ENCODE measurements around the gene ARCN1.
A peak's percentile ranks its signal among the peaks of the same experiment; 100 is the strongest.
"Not testable (repeated sequence)": the region's sequence is repeated elsewhere in the genome, so short reads cannot be mapped to it uniquely, and the experiment has no call there.

ARCN1 gene

GRCh38 chr11:118605116-118605867, 33.1 kb downstream of the ARCN1 start:
- DNase-seq (ENCODE audit: low read depth in 1 of 2, low spot score in 1 of 2) = no peak

GRCh38 chr11:118606157-118606843, 34.1 kb downstream of the ARCN1 start:
- no peak for DNase-seq (ENCODE audit: low read depth in 1 of 2, low spot score in 1 of 2)

DNA sequence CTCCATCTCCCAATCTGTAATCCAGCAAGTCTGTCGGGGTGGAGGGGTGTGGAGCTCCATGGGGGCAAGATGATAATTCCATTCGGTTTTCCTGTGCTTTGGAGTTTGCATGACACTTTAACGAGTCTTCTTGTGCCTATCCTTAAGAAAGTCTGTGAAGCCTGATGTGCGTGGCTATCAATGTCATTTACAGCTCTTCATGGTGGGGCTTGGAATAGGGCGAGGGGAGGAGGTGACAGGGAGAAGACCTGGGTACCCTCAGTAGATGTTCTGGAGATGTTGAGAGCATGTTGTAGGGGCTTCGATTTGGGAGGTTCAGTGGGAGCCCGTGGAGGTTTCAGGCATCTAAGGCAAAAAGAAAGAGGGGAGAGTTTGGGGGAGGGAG, 34.6 kb downstream of the ARCN1 start:
- DNase-seq (ENCODE audit: low read depth in 1 of 2, low spot score in 1 of 2) = no peak

DNA sequence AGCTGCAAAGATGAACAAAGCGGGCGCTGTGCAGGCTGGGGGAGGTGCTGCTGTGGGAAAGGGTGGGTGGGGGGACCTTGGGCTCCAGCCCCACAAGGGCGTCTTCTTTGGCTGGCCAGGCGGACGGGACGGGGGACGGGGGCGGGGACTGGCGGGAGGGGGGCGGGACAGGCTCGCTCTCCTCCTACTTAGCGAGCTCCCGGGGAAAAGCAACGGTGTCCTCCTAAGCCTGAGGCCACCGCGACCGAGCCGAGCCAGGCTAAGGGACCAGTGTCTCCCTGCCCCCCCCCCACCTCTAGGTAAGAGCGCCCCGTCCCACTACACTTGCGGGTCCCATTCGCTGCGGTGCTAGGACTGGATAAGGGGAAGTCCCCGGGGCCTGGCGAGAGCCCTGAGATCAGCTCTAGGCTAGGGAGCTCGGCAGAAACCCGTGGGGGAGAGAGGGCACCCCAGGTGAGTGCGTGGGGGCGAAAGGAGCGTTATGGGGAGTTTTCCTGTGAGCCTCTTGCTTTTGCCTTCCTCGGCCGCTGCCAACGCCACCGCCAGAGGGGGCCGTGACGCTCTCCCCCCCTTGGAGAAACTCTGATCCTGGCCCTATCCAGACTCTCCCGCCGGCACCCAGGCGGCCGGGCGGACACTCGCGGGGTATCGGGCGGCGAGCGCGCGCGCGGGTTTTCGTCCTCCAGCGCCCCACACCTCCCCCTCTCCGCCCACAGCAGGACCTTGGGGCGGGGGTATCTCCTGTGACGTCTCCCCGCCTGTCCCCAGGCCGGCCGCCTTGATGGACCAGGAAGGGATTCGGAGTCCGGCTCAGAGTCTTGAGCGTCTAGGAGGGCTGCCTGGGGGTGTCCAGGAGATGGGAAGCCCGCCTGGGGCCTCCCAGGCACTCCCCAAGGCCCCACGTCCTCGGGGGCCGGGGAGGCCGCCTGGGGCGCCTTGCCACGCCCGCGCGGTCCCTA, 35.5 kb downstream of the ARCN1 start, which contains the start of gene PHLDB1:
TSS of gene PHLDB1 (plus strand) at position 215 of the 959 bp plus-strand sequence. CDS start 6,222 bp downstream, outside the sequence.
- DNase-seq (ENCODE audit: low read depth in 1 of 2, low spot score in 1 of 2) = peak in 1 of 2 donors; percentile 16

DNA sequence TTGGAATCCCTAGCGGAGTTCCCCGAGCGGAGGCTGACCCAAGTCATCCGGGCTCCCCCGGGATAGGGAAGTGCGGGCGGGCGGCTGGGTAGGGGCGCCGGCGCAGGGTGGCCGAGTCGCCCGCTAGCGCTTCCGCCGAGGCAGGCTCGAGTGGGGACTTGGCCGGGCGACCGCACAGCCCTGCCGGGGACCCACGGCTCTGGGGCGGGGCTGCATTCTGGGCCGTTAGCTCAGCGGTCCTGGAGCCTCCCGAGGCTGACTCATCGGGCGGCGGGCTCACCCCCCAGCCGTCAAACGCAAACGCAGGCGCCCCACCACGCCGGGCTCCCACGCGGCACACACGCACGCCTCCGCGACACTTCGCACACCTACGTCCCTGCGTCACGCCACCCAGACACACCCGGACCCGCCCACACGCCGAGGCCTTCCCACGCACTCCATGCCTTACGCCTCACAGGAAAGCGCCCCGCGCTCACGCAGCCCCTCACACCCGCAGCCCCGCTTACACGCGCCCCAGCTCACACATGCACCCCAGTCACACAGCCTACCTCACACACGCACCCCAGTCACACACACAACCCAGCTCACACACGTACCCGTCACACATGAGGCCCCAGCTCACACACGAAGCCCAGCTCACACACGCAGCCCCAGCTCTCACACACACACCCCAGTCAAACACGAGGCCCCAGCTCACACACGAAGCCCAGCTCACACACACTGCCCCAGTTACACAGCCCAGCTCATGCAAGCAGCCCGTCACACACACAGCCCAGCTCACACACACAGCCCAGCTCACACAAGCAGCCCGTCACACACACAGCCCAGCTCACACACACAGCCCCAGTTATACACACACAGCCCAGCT, 36.4 kb downstream of the ARCN1 start:
- DNase-seq (ENCODE audit: low read depth in 1 of 2, low spot score in 1 of 2) = peak; percentile 52 to 60

DNA sequence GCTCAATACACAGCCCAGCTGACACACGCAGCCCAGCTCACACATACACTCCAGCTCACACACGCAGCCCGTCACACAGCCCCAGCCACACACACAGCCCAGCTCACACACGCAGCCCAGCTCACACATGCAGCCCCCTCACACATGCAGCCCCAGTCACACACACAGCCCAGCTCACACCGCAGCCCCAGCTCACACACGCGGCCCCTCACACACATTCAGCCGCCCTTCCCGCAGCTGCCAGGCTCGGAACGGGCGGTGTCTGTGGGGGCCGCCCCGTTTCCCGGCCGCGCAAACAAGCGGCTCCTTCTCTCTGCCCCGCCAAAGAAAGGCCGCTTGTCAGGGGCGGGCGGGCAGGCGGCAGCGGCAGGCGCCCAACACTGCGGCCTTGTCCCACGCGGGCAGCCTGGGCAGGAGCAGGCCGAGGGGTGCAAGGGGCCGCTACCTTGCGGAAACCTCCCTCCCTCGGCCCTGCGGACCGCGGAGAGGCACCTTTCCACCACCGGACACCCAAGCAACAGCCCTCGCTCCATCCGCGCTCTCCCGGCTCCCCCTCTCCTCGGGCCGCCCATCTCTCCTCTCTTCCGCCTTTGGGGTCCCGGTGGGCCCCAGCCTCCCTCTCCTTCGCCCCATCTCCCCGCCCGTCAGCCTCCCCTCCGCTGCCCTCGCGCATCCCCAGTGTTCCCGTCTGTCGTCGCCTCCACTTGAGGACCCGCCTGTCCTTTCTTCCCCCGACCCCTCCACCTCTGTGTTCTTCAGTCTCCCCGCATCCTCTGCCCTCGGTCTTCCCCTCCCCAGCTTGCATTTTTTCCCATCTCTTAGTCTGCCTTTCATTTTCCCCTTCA, 37.4 kb downstream of the ARCN1 start:
- DNase-seq (ENCODE audit: low read depth in 1 of 2, low spot score in 1 of 2) = no peak

GRCh38 chr11:118610225-118610772, 38.1 kb downstream of the ARCN1 start:
- DNase-seq (ENCODE audit: low read depth in 1 of 2, low spot score in 1 of 2) = no peak

GRCh38 chr11:118610773-118611432, 38.7 kb downstream of the ARCN1 start:
- peak; percentile 75 to 76 for DNase-seq (ENCODE audit: low read depth in 1 of 2, low spot score in 1 of 2)

DNA sequence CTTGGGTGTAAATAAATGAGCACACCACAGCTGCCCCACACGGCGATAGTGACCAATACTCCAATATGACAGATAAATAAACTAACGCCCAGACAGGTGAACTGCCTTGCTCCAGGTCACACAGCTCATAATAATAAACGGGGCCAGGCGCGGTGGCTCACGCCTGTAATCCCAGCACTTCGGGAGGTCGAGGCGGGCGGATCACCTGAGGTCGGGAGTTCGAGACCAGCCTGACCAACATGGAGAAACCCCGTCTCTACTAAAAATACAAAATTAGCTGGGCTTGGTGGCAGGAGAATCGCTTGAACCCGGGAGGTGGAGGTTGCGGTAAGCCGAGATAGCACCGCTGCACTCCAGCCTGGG, 39.2 kb downstream of the ARCN1 start:
- not testable (repeated sequence) for DNase-seq (ENCODE audit: low read depth in 1 of 2, low spot score in 1 of 2)

DNA sequence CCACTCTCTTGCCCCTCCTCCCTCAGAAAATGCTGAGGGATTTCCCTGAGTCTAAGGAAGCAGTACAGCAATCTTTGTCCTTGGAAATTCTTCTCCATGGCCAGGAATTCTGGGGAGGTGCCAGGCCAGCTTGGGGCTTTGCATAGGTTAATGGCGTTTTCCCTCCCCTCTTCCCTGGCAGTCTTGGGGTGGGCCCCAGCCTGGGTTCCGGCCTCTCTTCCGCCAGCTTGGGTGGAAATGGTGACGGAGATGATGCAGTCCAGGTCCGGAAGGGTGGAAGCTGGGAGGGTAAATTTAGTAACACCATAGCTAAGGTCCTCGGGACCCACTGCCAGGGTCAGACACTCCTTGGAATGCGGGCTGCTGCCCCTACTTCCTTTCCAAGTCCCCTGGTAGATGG, 40.2 kb downstream of the ARCN1 start:
- DNase-seq (ENCODE audit: low read depth in 1 of 2, low spot score in 1 of 2) = no peak

GRCh38 chr11:118614511-118614910, 42.3 kb downstream of the ARCN1 start:
- no peak for DNase-seq (ENCODE audit: low read depth in 1 of 2, low spot score in 1 of 2)

DNA sequence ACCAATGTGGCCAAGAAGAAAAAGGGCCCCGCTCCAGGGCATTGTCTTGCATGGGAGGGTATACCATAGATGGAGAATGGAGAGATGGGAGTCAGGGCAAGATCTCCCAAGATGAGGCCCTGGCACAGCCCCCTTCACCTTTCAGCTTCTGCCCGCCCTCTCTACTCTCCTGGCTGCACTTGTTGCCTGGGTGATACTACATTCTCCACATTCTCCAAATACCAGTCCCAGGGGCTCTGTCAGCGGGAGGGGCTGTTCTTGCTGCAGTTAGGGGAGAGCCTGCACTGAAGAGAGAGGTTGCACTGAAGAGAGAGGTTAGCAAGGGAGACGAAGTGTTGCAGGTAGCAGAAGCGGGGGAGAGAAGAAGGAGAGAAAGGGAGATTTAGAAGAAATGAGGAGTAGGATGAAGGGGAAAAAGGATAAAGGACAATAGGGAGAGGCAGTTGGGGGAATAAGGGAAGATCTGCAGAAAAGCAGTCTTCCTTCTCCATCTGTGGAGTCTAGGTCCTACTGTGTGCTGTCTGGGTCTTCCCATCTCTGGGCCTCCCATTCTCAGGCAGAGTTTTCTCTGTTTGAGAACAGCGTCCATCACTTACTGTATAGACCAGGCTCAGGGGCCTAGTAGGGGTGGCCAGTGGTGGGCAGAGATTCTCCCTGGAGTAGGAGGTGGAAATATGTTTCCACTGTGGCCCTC, 43.2 kb downstream of the ARCN1 start:
- DNase-seq (ENCODE audit: low read depth in 1 of 2, low spot score in 1 of 2) = no peak

GRCh38 chr11:118615976-118616371, 43.8 kb downstream of the ARCN1 start:
- no peak for DNase-seq (ENCODE audit: low read depth in 1 of 2, low spot score in 1 of 2)

DNA sequence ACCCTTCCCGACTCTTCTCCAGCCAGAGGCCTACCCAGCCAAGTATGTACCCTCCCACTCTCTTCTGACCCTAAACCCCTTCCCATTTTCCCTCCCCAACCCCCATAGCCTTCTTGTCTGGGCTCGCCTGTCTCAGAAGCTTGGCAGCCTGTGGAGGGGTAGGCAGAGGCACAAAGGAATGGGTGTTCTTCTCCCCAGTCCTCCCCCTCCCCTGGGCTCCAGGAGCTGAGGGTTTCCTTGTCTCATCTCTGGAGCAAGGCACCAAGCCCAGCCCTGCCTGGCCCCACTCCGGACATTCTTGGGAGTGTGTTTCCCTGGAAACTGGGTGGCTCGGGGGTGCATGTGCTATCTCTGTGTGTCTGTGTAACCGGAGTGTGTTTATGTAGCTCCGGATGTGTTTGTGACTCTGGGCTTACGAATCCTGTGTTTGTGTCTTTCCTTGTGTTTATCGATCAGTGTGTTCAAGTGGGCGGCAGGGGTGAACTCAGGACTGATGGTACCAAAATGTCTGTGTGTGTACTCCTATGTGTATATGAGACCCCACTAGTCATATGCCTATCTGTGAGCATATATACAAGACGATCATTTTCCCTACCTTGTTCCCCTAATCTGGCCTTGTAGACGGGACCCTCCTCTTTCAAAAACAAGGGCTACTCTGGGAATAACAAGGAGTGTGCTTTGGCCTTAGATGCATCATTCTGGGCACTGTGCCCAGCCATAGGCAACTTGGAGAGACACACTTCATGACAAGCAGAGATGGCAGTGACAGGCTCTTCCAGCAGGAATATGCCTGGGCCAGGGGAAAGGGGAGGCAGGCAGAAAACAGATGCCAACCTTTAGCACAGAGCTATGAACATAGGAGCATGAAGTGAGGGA, 46.1 kb downstream of the ARCN1 start:
- no peak for DNase-seq (ENCODE audit: low read depth in 1 of 2, low spot score in 1 of 2)

- no peak for DNase-seq (ENCODE audit: low read depth in 1 of 2, low spot score in 1 of 2)
Measured at GRCh38 chr11:118618991-118619375, 46.8 kb downstream of the ARCN1 start.

DNA sequence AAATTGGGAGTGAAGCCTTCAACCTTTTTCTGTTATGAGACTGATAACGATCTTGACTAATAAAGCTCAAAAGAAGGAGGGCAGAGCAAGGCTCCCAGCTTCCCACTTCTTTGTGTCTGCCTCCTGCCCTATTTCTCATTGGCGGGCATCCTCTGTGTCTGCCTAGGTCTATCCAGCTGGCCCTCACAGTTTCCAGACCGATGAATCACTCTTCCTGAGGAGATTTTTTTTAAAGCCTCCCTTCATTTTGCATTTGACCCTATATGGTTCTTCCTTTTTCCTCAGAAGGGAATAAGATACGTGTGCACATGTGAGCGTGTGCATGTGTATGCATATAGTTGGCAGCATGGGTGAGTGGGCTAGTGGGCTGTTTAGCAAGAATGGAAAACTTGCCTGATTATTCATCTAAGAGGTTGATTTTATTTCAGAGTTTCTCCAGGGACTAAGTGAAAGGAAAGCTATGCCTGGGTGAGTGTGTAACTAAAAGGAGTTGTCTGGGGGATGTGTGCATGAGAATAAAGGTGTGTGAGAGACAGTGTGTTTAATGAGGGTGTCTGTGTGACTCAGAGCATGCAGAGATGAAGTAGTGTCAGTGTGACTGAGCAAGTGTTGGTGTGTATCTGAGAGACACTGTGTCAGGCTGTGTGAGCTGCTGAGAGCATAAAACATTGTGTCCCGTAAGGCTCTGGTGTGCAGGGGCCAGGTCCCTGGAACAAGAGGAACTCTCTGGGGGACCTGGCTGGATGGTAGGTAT, 47.4 kb downstream of the ARCN1 start:
- no peak for DNase-seq (ENCODE audit: low read depth in 1 of 2, low spot score in 1 of 2)

All from activated CD4-positive, alpha-beta T cell treated with anti-CD3 and anti-CD28 coated beads, Interleukin-2, amount 50 U/mL, for 24 hours (primary cell).